ENCODE measurements around the gene STK24. TPM values are rescaled to one million over a fixed set of nuclear protein-coding genes. Genes with fewer than 3 reads are reported as not detected.

Gene STK24
- polyA plus RNA-seq, 1 of the 3 experiments (the other 2 are of a cell fraction): 30.5 TPM

DNA sequence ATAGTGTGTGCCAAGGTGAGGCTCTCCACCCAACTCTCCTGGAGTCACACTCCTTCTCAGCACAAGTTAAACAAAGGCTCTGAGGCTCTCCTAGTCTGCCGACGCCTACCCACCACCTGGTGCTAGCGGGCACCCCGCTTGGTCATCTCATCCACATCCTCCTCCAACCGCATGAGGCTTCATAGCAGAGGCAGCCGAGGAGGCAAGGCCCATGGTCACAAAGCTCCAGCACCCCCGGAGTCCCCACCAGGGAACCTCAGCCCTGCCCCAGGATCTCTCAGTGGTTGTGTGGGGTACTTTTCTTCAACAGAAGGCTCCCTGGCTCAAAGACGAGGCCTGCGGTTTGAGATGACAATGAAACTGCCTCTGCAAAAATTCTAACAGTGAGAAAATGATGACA is 43.0 kb downstream of the STK24 start:
- WGBS (ENCODE audit: low lambda C conversion rate): 100% methylated on average over 4 of the region's 9 CpGs
- H3K36me3 ChIP-seq (replicated peaks in 1 of 2; ENCODE audit: control insufficient read depth in 1 of 2, insufficient read depth in 2 of 2, low read length in 1 of 2): no peaks in the 10 kb centered on the region

DNA sequence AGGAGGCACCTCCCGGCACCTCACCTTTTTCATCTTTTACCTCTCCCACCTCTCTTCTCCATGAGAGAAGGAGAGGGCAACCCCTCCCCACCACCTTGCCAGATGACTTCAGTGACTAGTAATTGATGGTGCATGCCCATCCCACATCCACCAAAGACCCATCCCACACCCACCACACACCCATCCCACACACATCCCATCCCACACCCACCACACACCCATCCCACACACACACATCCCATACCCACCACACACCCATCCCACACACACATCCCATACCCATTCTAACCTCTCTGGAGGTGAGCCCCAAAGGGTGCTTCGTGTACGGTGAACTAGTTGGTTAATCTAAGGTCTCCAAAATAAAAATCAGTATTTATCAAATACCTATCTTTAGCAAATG is 44.7 kb downstream of the STK24 start:
- Histone ChIP-seq H3K27ac (ENCODE audit: low read depth in 2 of 2, low read length in 1 of 2) (no peak overlapping the region), H3K4me2 (no peak overlapping the region), H3K9ac (no peak overlapping the region), H2AFZ (ENCODE audit: low read depth) (no peak overlapping the region), H3K9me2 (no peaks in the 10 kb centered on the region), H3K9me3 (no peaks in the 10 kb centered on the region), H3K4me3 (ENCODE audit: low read depth in 2 of 2, low read length in 1 of 2) (no peak overlapping the region), H4K20me1 (ENCODE audit: insufficient read depth) (peaks cover 96% of the 10 kb centered on the region), H3K27me3 (ENCODE audit: insufficient read depth) (no peaks in the 10 kb centered on the region), H3F3A (replicated peaks; ENCODE audit: insufficient read depth) (peaks cover 3% of the 10 kb centered on the region), H3K79me2 (ENCODE audit: insufficient read depth) (peaks cover 99% of the 10 kb centered on the region), H3K36me3 (replicated peaks in 1 of 2; ENCODE audit: control insufficient read depth in 1 of 2, insufficient read depth in 2 of 2, low read length in 1 of 2) (no peaks in the 10 kb centered on the region), H3K4me1 (ENCODE audit: control insufficient read depth in 1 of 2, insufficient read depth in 2 of 2, low read depth in 1 of 2, low read length in 1 of 2) (peaks cover 0 to 18% of the 10 kb centered on the region in 2 experiments; a peak in 1 of 4 replicates)
- no peak for TF ChIP-seq ELF1 (IDR thresholded peaks at IDR 0.05)
- TF ChIP-seq SMC3 (IDR thresholded peaks at IDR 0.05; ENCODE audit: low read depth, low read length): no peak
- no peak for TF ChIP-seq RAD21 (IDR thresholded peaks at IDR 0.05; ENCODE audit: low read length)
- TF ChIP-seq, protein P1, sequence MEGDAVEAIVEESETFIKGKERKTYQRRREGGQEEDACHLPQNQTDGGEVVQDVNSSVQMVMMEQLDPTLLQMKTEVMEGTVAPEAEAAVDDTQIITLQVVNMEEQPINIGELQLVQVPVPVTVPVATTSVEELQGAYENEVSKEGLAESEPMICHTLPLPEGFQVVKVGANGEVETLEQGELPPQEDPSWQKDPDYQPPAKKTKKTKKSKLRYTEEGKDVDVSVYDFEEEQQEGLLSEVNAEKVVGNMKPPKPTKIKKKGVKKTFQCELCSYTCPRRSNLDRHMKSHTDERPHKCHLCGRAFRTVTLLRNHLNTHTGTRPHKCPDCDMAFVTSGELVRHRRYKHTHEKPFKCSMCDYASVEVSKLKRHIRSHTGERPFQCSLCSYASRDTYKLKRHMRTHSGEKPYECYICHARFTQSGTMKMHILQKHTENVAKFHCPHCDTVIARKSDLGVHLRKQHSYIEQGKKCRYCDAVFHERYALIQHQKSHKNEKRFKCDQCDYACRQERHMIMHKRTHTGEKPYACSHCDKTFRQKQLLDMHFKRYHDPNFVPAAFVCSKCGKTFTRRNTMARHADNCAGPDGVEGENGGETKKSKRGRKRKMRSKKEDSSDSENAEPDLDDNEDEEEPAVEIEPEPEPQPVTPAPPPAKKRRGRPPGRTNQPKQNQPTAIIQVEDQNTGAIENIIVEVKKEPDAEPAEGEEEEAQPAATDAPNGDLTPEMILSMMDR (IDR thresholded peaks at IDR 0.05): no peak
- TF ChIP-seq GATA2 (CRISPR knock-in tag; IDR thresholded peaks at IDR 0.05): no peak
- TF ChIP-seq NRF1 (IDR thresholded peaks at IDR 0.05; ENCODE audit: low read depth, low read length): no peak
- no peak for TF ChIP-seq EP300 (IDR thresholded peaks at IDR 0.05; ENCODE audit: borderline replicate concordance in 1 of 2, low read depth in 1 of 2, low read length in 1 of 2)
- no peak for TF ChIP-seq TCF12 (IDR thresholded peaks at IDR 0.05)
- no peak for TF ChIP-seq JUND (IDR thresholded peaks at IDR 0.05)
- TF ChIP-seq RFX5 (IDR thresholded peaks at IDR 0.05; ENCODE audit: low read length): no peak
- TF ChIP-seq, protein P2, sequence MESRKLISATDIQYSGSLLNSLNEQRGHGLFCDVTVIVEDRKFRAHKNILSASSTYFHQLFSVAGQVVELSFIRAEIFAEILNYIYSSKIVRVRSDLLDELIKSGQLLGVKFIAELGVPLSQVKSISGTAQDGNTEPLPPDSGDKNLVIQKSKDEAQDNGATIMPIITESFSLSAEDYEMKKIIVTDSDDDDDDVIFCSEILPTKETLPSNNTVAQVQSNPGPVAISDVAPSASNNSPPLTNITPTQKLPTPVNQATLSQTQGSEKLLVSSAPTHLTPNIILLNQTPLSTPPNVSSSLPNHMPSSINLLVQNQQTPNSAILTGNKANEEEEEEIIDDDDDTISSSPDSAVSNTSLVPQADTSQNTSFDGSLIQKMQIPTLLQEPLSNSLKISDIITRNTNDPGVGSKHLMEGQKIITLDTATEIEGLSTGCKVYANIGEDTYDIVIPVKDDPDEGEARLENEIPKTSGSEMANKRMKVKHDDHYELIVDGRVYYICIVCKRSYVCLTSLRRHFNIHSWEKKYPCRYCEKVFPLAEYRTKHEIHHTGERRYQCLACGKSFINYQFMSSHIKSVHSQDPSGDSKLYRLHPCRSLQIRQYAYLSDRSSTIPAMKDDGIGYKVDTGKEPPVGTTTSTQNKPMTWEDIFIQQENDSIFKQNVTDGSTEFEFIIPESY (IDR thresholded peaks at IDR 0.05; ENCODE audit: borderline replicate concordance, low read depth): no peak
- POLR2A ChIA-PET: no interaction called here
- WGBS (ENCODE audit: low lambda C conversion rate): 95% methylated on average over 3 of the region's 3 CpGs
- CTCF ChIA-PET: interaction anchor here (1.0 to 1.4 kb wide), 4 partner anchors 10 to 25 kb away, joined by 3 to 7 read pairs (median 4); no protein-coding TSS in a partner anchor
- no peak for DNase-seq

More for the DNA sequence above, 43.0 kb downstream of the STK24 start:
- Histone ChIP-seq H3K4me2 (no peak overlapping the region), H3K9me2 (no peaks in the 10 kb centered on the region), H3K27ac (ENCODE audit: low read depth in 2 of 2, low read length in 1 of 2) (no peak overlapping the region), H3F3A (replicated peaks; ENCODE audit: insufficient read depth) (no peaks in the 10 kb centered on the region), H3K9me3 (no peaks in the 10 kb centered on the region), H3K4me1 (ENCODE audit: control insufficient read depth in 1 of 2, insufficient read depth in 2 of 2, low read depth in 1 of 2, low read length in 1 of 2) (peaks cover 0 to 22% of the 10 kb centered on the region in 2 experiments; a peak in 1 of 4 replicates), H3K4me3 (ENCODE audit: low read depth in 2 of 2, low read length in 1 of 2) (no peak overlapping the region), H3K9ac (no peak overlapping the region), H3K79me2 (ENCODE audit: insufficient read depth) (peaks cover 99% of the 10 kb centered on the region), H2AFZ (ENCODE audit: low read depth) (no peak overlapping the region), H4K20me1 (ENCODE audit: insufficient read depth) (peaks cover 96% of the 10 kb centered on the region), H3K27me3 (ENCODE audit: insufficient read depth) (no peaks in the 10 kb centered on the region)
- DNase-seq: no peak
- CTCF ChIA-PET: interaction anchor here (0.6 kb wide), 1 partner anchor 495 kb away, joined by 3 read pairs; no protein-coding TSS in a partner anchor
- TF ChIP-seq, protein P3, sequence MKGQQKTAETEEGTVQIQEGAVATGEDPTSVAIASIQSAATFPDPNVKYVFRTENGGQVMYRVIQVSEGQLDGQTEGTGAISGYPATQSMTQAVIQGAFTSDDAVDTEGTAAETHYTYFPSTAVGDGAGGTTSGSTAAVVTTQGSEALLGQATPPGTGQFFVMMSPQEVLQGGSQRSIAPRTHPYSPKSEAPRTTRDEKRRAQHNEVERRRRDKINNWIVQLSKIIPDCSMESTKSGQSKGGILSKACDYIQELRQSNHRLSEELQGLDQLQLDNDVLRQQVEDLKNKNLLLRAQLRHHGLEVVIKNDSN (IDR thresholded peaks at IDR 0.05; ENCODE audit: borderline replicate concordance, low read depth): no peak
- POLR2A ChIA-PET: no interaction called here
